Breast epithelium (tissue), 4 donors: Measurements from ENCODE around the gene MACROD1. TPM values are rescaled to one million over a fixed set of nuclear protein-coding genes. Genes with fewer than 3 reads are reported as not detected.

Experiments
- DNase-seq, 2 donors: peaks; one replicate each; pipeline ENCODE4 v3.0.0-alpha.2; 2019; ENCODE audit warnings: low spot score in 2 of 2
- H3K27ac ChIP-seq, 2 donors: fragments of 200-600 bp; sonication (generic) in 1 of 2; one replicate each; pipeline ENCODE4 v1.5.1; 2016 to 2019; ENCODE audit warnings: mild to moderate bottlenecking in 1 of 2
- H3K27me3 ChIP-seq, 2 donors: fragments of 200-600 bp; sonication (generic) in 1 of 2; one replicate each; pipeline versions ENCODE4 v1.5.1 to v1.6.0; 2017 to 2019; ENCODE audit warnings: control low read depth in 1 of 2, mild to moderate bottlenecking in 1 of 2
- H3K36me3 ChIP-seq: fragments of 200-600 bp; one replicate; pipeline ENCODE4 v1.5.1; 2019
- H3K4me1 ChIP-seq, 2 donors: fragments of 200-600 bp; sonication (generic); one replicate each; pipeline ENCODE4 v1.5.1; 2016 to 2019; ENCODE audit warnings: control low read depth in 1 of 2
- H3K4me3 ChIP-seq, 3 donors: fragments of 200-600 bp; sonication (generic); 1 replicate in 2 of 3; 2 replicates in 1 of 3; pipeline ENCODE4 v1.5.1; 2016 to 2019; ENCODE audit warnings: mild to moderate bottlenecking in 3 of 3, moderate library complexity in 2 of 3
- H3K9me3 ChIP-seq, 2 donors: fragments of 200-600 bp; sonication (generic) in 1 of 2; one replicate each; pipeline ENCODE4 v1.5.1; 2016 to 2019; ENCODE audit warnings: control low read depth in 1 of 2
- POLR2A ChIP-seq: fragments of 450-650 bp; IDR thresholded peaks from one replicate; pipeline ENCODE4 v1.6.1; 2016; ENCODE audit warnings: antibody characterized with exemption, mild to moderate bottlenecking, moderate library complexity
- POLR2AphosphoS5 ChIP-seq, 3 donors: sonication (generic); formaldehyde crosslinking; IDR thresholded peaks; one replicate each; pipeline ENCODE4 v1.6.1; 2017; ENCODE audit warnings: antibody characterized with exemption in 3 of 3
- intact Hi-C: fragments of 100-400 bp; cut with DNase I; formaldehyde crosslinking; loops from one replicate; pipeline ENCODE4 v1.15.1; 2023; ENCODE audit warnings: low total_unique reads
- total RNA-seq, 3 donors: library from RNA; depleted of rRNA; stranded (reverse); fragments of >200 nt; gene quantifications; one replicate each; pipeline ENCODE4 v1.1.0, GENCODE V29; 2016
- TF ChIP-seq, protein P1 (sequence below), 3 donors: fragments of 450-650 bp; IDR thresholded peaks; one replicate each; pipeline ENCODE4 v1.5.1; 2016 to 2017; ENCODE audit warnings: antibody characterized with exemption in 3 of 3, mild to moderate bottlenecking in 3 of 3, moderate library complexity in 3 of 3

MACROD1 gene
- total RNA-seq, 3 donors from 2014 or later = 19.7 to 113 (median 40.3) TPM

DNA sequence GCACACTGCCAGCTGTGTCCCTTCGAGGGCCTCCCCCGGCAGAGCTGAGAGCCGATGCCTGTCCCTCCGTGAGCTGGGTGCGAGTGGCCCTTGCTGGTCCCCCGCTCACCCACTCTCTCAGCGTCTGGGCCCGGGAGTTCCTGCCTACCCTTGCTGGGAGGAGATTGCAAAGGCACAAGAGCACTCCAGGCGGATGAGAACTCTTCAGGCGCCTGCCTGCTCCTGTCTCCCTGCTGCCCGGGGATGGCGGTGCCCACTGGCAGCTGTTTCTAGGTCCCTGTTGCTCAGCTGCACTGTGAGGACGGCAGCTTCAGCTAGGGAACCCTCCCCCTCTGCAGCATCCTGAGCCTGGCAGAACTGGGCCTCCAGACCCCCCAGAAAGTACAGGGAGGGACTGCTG lies 69.1 kb downstream of the MACROD1 start:
- no peak overlapping the region for H3K27ac ChIP-seq
- intact Hi-C loops = no loop called here
- H3K36me3 ChIP-seq = no peaks in the 10 kb centered on the region
- no peaks in the 10 kb centered on the region for H3K27me3 ChIP-seq
- H3K9me3 ChIP-seq = no peaks in the 10 kb centered on the region
- no peak overlapping the region for H3K4me3 ChIP-seq
- TF ChIP-seq POLR2A (no peak), POLR2AphosphoS5 (IDR thresholded peaks at IDR 0.05) (no peak)
- TF ChIP-seq, protein P1, sequence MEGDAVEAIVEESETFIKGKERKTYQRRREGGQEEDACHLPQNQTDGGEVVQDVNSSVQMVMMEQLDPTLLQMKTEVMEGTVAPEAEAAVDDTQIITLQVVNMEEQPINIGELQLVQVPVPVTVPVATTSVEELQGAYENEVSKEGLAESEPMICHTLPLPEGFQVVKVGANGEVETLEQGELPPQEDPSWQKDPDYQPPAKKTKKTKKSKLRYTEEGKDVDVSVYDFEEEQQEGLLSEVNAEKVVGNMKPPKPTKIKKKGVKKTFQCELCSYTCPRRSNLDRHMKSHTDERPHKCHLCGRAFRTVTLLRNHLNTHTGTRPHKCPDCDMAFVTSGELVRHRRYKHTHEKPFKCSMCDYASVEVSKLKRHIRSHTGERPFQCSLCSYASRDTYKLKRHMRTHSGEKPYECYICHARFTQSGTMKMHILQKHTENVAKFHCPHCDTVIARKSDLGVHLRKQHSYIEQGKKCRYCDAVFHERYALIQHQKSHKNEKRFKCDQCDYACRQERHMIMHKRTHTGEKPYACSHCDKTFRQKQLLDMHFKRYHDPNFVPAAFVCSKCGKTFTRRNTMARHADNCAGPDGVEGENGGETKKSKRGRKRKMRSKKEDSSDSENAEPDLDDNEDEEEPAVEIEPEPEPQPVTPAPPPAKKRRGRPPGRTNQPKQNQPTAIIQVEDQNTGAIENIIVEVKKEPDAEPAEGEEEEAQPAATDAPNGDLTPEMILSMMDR (IDR thresholded peaks at IDR 0.05) = no peak
- H3K4me1 ChIP-seq = no peaks in the 10 kb centered on the region
- no peak for DNase-seq

DNA sequence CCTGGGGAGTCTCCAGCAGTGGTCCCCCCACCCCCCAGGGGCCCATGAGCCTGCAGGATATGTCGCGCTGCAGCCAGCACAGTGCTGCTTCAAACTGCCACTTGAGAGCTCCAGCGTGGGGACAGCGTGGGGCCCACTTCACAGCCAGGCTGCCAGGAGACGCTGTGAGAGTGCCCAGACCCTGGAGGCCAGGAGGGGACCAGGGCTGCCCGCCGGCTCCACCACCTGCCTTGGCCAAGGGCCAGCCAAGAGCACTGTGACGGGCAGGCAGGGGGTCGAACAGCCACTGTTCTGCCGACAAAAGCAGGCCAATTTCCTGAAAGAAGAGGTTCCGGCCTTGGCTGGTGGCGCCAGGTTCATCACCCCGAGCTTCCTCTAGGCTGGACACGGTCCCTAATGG lies 70.0 kb downstream of the MACROD1 start:
- no peaks in the 10 kb centered on the region for H3K36me3 ChIP-seq
- intact Hi-C loops = no loop called here
- H3K4me3 ChIP-seq = no peak overlapping the region
- no peak for DNase-seq
- H3K27ac ChIP-seq = no peak overlapping the region
- TF ChIP-seq, protein P1 (IDR thresholded peaks at IDR 0.05) = no peak
- TF ChIP-seq POLR2AphosphoS5 (IDR thresholded peaks at IDR 0.05) = no peak
- no peak for TF ChIP-seq POLR2A
- H3K4me1 ChIP-seq = no peaks in the 10 kb centered on the region
- H3K27me3 ChIP-seq = no peaks in the 10 kb centered on the region
- no peaks in the 10 kb centered on the region for H3K9me3 ChIP-seq

DNA sequence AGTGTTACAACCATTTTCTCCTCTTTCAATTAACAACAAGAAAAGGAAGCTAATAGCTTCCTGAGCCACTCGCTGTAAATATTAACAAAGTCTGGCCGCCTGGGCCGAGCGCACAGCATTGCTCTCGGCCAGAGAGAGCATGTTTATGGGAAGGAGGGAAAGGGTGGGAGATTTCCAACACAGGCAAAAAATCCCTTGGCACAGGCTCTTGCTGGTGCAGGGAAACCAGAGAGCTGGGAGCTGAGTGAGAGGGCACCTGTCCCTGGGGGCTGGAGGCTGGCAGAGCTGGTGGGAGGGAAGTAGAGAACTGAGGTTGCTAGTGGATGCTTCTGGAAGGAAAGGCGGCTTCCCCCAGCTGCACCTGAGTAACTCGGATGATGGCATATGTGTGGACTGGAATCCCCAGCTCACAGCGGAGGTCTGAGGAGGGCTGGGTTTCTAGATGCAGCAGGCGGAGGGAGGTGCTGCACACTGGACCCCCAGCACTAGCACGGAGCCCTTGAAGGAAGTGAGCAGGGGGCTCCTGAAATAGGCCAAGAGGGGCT lies 70.6 kb downstream of the MACROD1 start:
- TF ChIP-seq POLR2A (no peak), POLR2AphosphoS5 (IDR thresholded peaks at IDR 0.05) (no peak)
- TF ChIP-seq, protein P1 (IDR thresholded peaks at IDR 0.05) = no peak
- Histone ChIP-seq H3K9me3 (no peaks in the 10 kb centered on the region), H3K4me3 (no peak overlapping the region), H3K4me1 (no peaks in the 10 kb centered on the region), H3K27me3 (no peaks in the 10 kb centered on the region), H3K27ac (no peak overlapping the region), H3K36me3 (no peaks in the 10 kb centered on the region)
- intact Hi-C loops = no loop called here
- DNase-seq = no peak

DNA sequence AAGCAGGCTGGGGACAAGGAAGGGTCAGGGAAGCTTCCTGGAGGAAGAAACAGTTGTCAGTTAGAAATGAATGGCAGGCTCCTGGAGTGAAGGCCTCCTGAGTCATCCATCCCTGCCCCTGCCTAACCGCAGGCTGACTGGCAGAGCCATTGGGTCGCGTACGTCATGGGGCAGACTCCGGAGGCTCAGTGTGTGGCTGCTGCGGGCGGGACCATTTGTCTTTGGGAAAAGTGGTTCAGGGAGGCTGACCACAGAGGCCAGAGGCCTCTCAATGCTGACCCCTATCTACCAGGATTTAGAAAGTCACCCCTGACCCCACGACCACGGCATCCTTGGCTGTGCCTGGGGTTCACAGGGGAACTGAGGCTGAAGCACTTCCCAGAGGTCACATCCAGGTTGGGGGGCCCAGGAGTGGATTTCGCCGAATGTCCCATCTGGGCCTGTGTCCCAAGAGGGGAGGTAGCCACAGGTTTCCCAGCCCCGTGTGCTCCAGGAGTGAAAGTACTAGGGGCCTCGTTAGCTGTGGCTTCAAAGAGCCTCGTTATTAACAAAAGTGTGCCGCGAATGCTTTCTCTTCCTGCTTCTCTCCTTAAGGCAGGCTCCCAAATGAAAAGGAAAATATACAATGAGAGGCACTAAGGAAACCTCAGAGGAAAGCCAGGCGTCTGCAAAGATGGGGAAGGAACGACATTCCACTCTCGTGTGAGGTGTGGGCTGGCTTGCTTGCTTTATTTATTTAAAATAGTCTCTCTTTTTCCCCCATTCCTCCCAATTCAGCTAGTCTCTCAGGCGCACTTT lies 71.3 kb downstream of the MACROD1 start:
- intact Hi-C loops = no loop called here
- H3K9me3 ChIP-seq = no peaks in the 10 kb centered on the region
- TF ChIP-seq POLR2AphosphoS5 (IDR thresholded peaks at IDR 0.05) = no peak
- TF ChIP-seq POLR2A = no peak
- TF ChIP-seq, protein P1 (IDR thresholded peaks at IDR 0.05) = no peak
- DNase-seq = no peak
- no peaks in the 10 kb centered on the region for H3K36me3 ChIP-seq
- no peak overlapping the region for H3K4me3 ChIP-seq
- H3K4me1 ChIP-seq = no peaks in the 10 kb centered on the region
- no peaks in the 10 kb centered on the region for H3K27me3 ChIP-seq
- no peak overlapping the region for H3K27ac ChIP-seq

DNA sequence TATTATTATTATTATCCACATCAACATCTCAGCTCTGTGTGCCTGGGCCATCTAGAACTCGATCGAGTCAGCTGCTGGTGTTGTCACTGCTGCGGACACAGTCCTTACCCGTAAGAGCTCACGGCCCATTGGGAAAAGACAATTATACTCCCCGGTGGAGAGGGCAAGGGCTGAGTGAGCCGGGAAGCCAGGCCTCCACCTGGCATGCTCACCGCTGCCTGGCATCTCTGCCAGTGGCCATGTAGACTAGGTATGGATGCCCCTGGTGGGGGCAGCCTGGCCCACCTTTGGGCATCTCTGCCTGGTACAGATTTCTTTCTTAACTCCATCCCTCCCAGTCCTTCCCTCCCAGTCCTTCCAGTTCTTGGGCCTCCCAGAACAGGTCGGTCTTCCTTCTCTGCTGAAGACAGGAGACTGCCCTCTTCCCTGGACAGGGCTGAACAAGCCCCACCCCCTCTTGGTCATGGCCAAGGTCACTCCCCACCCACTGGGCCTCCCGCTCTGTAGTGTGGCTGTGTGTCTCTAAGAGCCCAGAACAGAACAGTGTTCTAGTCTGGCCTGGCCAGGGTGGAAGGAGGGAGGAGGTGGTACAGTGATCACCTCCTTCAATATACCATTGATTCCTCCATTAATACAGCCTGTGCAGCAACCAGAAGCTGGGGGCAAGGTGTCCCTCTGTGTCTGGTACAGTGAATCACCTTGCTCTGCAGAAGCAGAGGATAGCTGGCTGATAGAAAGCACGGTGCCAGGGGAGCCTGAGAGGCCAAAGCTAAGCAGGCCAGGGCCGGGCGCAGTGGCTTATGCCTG lies 72.5 kb downstream of the MACROD1 start:
- Histone ChIP-seq H3K27me3 (no peaks in the 10 kb centered on the region), H3K36me3 (no peaks in the 10 kb centered on the region), H3K27ac (no peak overlapping the region), H3K9me3 (no peaks in the 10 kb centered on the region), H3K4me3 (no peak overlapping the region), H3K4me1 (no peaks in the 10 kb centered on the region)
- TF ChIP-seq POLR2A (no peak), POLR2AphosphoS5 (IDR thresholded peaks at IDR 0.05) (no peak)
- TF ChIP-seq, protein P1 (IDR thresholded peaks at IDR 0.05) = no peak
- intact Hi-C loops = no loop called here
- DNase-seq = no peak
